Measurements from ENCODE around the gene FIGLA. TPM values are rescaled to one million over a fixed set of nuclear protein-coding genes. Genes with fewer than 3 reads are reported as not detected.

Gene FIGLA
- total RNA-seq, 1 experiment from 2014 or later: not detected

GRCh38 chr2:70743677-70744076 is 46.8 kb downstream of the FIGLA start:
- H3K4me1 ChIP-seq (ENCODE audit: insufficient read depth, low read length): peaks cover 14% of the 10 kb centered on the region
- H3K23ac ChIP-seq (ENCODE audit: insufficient read length, low read depth, low read length): no peak overlapping the region
- peak overlapping the region in 1 of 3 experiments; percentile 1; a peak in 1 of 7 replicates for H3K27ac Mint-ChIP-seq
- no peaks in the 10 kb centered on the region for H3K27me3 ChIP-seq (ENCODE audit: insufficient read depth, low read length)
- no peak overlapping the region for H2BK15ac ChIP-seq (ENCODE audit: low read depth, low read length)
- H3K9ac ChIP-seq (ENCODE audit: extremely low read depth, insufficient read length, low read length): no peak overlapping the region
- no peak overlapping the region for H2BK5ac ChIP-seq (ENCODE audit: insufficient read length, low read length)
- H3K4me1 Mint-ChIP-seq: peaks cover 33 to 47% of the 10 kb centered on the region in 2 experiments
- H2BK20ac ChIP-seq (ENCODE audit: low read depth, low read length, poor library complexity, severe bottlenecking): no peak overlapping the region
- H3K4ac ChIP-seq (ENCODE audit: low read depth, low read length): no peak overlapping the region
- peaks cover 0 to 3% of the 10 kb centered on the region in 2 experiments; a peak in 1 of 5 replicates for H3K9me3 Mint-ChIP-seq
- H3K9me3 ChIP-seq (ENCODE audit: control insufficient read depth, low read depth, low read length): no peaks in the 10 kb centered on the region
- TF ChIP-seq CTCF (conservative IDR thresholded peaks at IDR 0.05): no peak; the same call in 2 of the 3 replicates
- no peaks in the 10 kb centered on the region for H3K23me2 ChIP-seq (ENCODE audit: insufficient read length, low read depth, low read length, poor library complexity, severe bottlenecking)
- H3K18ac ChIP-seq (ENCODE audit: insufficient read length, low read depth, low read length): no peak overlapping the region
- H3K56ac ChIP-seq (ENCODE audit: insufficient read length, low read depth, low read length): no peak overlapping the region
- peaks cover 8 to 14% (median 10%) of the 10 kb centered on the region in 3 experiments; a peak in 6 of 7 replicates for H3K36me3 Mint-ChIP-seq (ENCODE audit: insufficient read depth in 1 of 3, low read depth in 3 of 3)
- peaks cover 8% of the 10 kb centered on the region for H3K79me1 ChIP-seq (ENCODE audit: insufficient read depth, low read depth, low read length, poor library complexity, severe bottlenecking)
- H2AFZ ChIP-seq (ENCODE audit: low read length): no peak overlapping the region
- H3K79me2 ChIP-seq (ENCODE audit: insufficient read depth, low read length): peaks cover 61% of the 10 kb centered on the region; the same call in 1 of the 2 replicates
- H3K4me3 Mint-ChIP-seq: no peak overlapping the region
- no peak overlapping the region for H2BK120ac ChIP-seq (ENCODE audit: low read depth, low read length, poor library complexity, severe bottlenecking)
- H3K27ac ChIP-seq (ENCODE audit: insufficient read length, low read depth, low read length): no peak overlapping the region
- H4K8ac ChIP-seq (replicated peaks; ENCODE audit: insufficient read length, low read depth, low read length): no peak overlapping the region
- H3K14ac ChIP-seq (ENCODE audit: insufficient read depth, low read length): no peak overlapping the region
- no peak overlapping the region for H2BK12ac ChIP-seq (ENCODE audit: insufficient read length, low read depth, low read length)
- no peak for DNase-seq
- H2AK5ac ChIP-seq (ENCODE audit: insufficient read length, low read length): no peak overlapping the region
- no peak overlapping the region for H4K91ac ChIP-seq (ENCODE audit: insufficient read length, low read depth, low read length)
- H4K5ac ChIP-seq (ENCODE audit: insufficient read length, low read depth, low read length): no peak overlapping the region
- no peak overlapping the region for H3K4me2 ChIP-seq (ENCODE audit: insufficient read depth, insufficient read length, low read length)
- no peaks in the 10 kb centered on the region for H3K27me3 Mint-ChIP-seq (ENCODE audit: low read depth)
- H3T11ph ChIP-seq (ENCODE audit: low read length): no peak overlapping the region
- no peaks in the 10 kb centered on the region for H4K20me1 ChIP-seq (ENCODE audit: control insufficient read depth, insufficient read depth, insufficient read length)

Data from H9 (cell line).